ENCODE results near the gene MLST8. TPM values are rescaled to one million over a fixed set of nuclear protein-coding genes. Genes with fewer than 3 reads are reported as not detected.

Gene MLST8
- total and polyA plus RNA-seq, 2 donors (not counting 3 experiments of a cell fraction or from before 2014, with no cell fraction given), result 36.9 to 129 TPM

GRCh38 chr16:2207872-2208271 is 2.6 kb downstream of the MLST8 start:
- intact Hi-C loops (cut with micrococcal nuclease), result no loop called here
- Histone ChIP-seq H3K79me2 (ENCODE audit: control insufficient read depth, insufficient read depth, low read length) (peaks cover 16% of the 10 kb centered on the region), H3K9ac (replicated peaks; ENCODE audit: extremely low read depth, insufficient read depth, low read length) (no peak overlapping the region), H4K20me1 (replicated peaks; ENCODE audit: control insufficient read depth, extremely low read depth, insufficient read depth, low read length) (no peaks in the 10 kb centered on the region), H3K4me1 (ENCODE audit: control insufficient read depth, extremely low read depth, insufficient read depth, low read length) (peaks cover 16% of the 10 kb centered on the region), H2AFZ (ENCODE audit: low read depth, low read length) (no peak overlapping the region), H3K27me3 (ENCODE audit: control insufficient read depth in 2 of 2, insufficient read depth in 2 of 2, low read length in 2 of 2) (no peaks in the 10 kb centered on the region), H3K36me3 (ENCODE audit: control insufficient read depth in 2 of 2, extremely low read depth in 1 of 2, insufficient read depth in 2 of 2, low read length in 2 of 2) (peaks cover 0 to 22% of the 10 kb centered on the region in 2 experiments), H3K4me3 (replicated peaks in 1 of 3; ENCODE audit: insufficient read depth in 1 of 3, low read depth in 1 of 3, low read length in 3 of 3) (no peak overlapping the region), H3K9me3 (replicated peaks; ENCODE audit: control insufficient read depth, insufficient read depth, low read length) (no peaks in the 10 kb centered on the region), H3K9me1 (replicated peaks; ENCODE audit: control insufficient read depth, extremely low read depth, insufficient read depth, low read length) (no peaks in the 10 kb centered on the region), H3K27ac (ENCODE audit: insufficient read depth, low read depth, low read length) (no peak overlapping the region), H3K4me2 (ENCODE audit: insufficient read depth, low read length) (no peak overlapping the region)
- POLR2A ChIA-PET, result no interaction called here
- CTCF ChIA-PET, result no interaction called here
- DNase-seq (ENCODE audit: low read depth, low spot score) (no peak), FAIRE-seq (no peak)
- dilution Hi-C loops (cut with MboI; ENCODE audit: extremely low pct_ligation_motif_present, low sequenced_read_pairs), result no loop called here
- no TSS peak for BruUV-seq (replicated peaks)
- no peak for TF ChIP-seq EZH2 (IDR thresholded peaks at IDR 0.05; ENCODE audit: borderline replicate concordance, low read depth, low read length, severe bottlenecking)

GRCh38 chr16:2208308-2208707 is 3.1 kb downstream of the MLST8 start:
- BruUV-seq (replicated peaks), result no TSS peak
- dilution Hi-C loops (cut with MboI; ENCODE audit: extremely low pct_ligation_motif_present, low sequenced_read_pairs), result no loop called here

More at GRCh38 chr16:2208308-2208707, 3.1 kb downstream of the MLST8 start:
- intact Hi-C loops (cut with micrococcal nuclease), result no loop called here
- peaks cover 20% of the 10 kb centered on the region for H3K79me2 ChIP-seq (ENCODE audit: control insufficient read depth, insufficient read depth, low read length)
- H3K36me3 ChIP-seq (ENCODE audit: control insufficient read depth in 2 of 2, extremely low read depth in 1 of 2, insufficient read depth in 2 of 2, low read length in 2 of 2), result peaks cover 0 to 22% of the 10 kb centered on the region in 2 experiments
- no peaks in the 10 kb centered on the region for H4K20me1 ChIP-seq (replicated peaks; ENCODE audit: control insufficient read depth, extremely low read depth, insufficient read depth, low read length)
- H3K4me3 ChIP-seq (replicated peaks in 1 of 3; ENCODE audit: insufficient read depth in 1 of 3, low read depth in 1 of 3, low read length in 3 of 3), result no peak overlapping the region
- POLR2A ChIA-PET, result interaction anchor here (1.7 kb wide), 1 partner anchor 53 kb away, joined by 5 read pairs; the partner anchor contains the start of gene TRAF7
- DNase-seq (ENCODE audit: low read depth, low spot score), result no peak
- H3K4me1 ChIP-seq (ENCODE audit: control insufficient read depth, extremely low read depth, insufficient read depth, low read length), result peaks cover 20% of the 10 kb centered on the region
- H3K27me3 ChIP-seq (ENCODE audit: control insufficient read depth in 2 of 2, insufficient read depth in 2 of 2, low read length in 2 of 2), result no peaks in the 10 kb centered on the region
- no peak overlapping the region for H3K4me2 ChIP-seq (ENCODE audit: insufficient read depth, low read length)
- H3K27ac ChIP-seq (ENCODE audit: insufficient read depth, low read depth, low read length), result no peak overlapping the region
- CTCF ChIA-PET, result no interaction called here
- no peaks in the 10 kb centered on the region for H3K9me3 ChIP-seq (replicated peaks; ENCODE audit: control insufficient read depth, insufficient read depth, low read length)
- TF ChIP-seq MAX (IDR thresholded peaks at IDR 0.05; ENCODE audit: insufficient read depth, insufficient read length) (no peak), JUN (IDR thresholded peaks at IDR 0.05; ENCODE audit: borderline replicate concordance, insufficient read depth, insufficient read length, low read depth) (no peak)
- H3K9me1 ChIP-seq (replicated peaks; ENCODE audit: control insufficient read depth, extremely low read depth, insufficient read depth, low read length), result no peaks in the 10 kb centered on the region
- H2AFZ ChIP-seq (ENCODE audit: low read depth, low read length), result no peak overlapping the region
- H3K9ac ChIP-seq (replicated peaks; ENCODE audit: extremely low read depth, insufficient read depth, low read length), result no peak overlapping the region
- no peak for FAIRE-seq

Measured in endothelial cell of umbilical vein (primary cell).